ENCODE results near the gene TDRD3. TPM values are rescaled to one million over a fixed set of nuclear protein-coding genes. Genes with fewer than 3 reads are reported as not detected.

Gene TDRD3
- total RNA-seq, 1 experiment from 2014 or later, result 17.2 TPM

GRCh38 chr13:60583911-60584753 lies 187.1 kb downstream of the TDRD3 start:
- intact Hi-C loops (cut with micrococcal nuclease; ENCODE audit: unreplicated experiment), result no loop called here
- H3K4me1 ChIP-seq, result no peaks in the 10 kb centered on the region
- H3K9me3 ChIP-seq, result no peaks in the 10 kb centered on the region
- Mint-ChIP-seq H3K27ac (ENCODE audit: unreplicated experiment) (no peak overlapping the region), H3K9me3 (ENCODE audit: unreplicated experiment) (no peaks in the 10 kb centered on the region), H3K4me3 (ENCODE audit: unreplicated experiment) (no peak overlapping the region), H3K36me3 (ENCODE audit: insufficient read depth, unreplicated experiment) (no peaks in the 10 kb centered on the region), H3K4me1 (ENCODE audit: low read depth, unreplicated experiment) (no peaks in the 10 kb centered on the region), H3K27me3 (ENCODE audit: insufficient read depth, unreplicated experiment) (no peaks in the 10 kb centered on the region)
- ChIA-PET POLR2A (no interaction called here), CTCF (no interaction called here)
- no peaks in the 10 kb centered on the region for H3K36me3 ChIP-seq (ENCODE audit: control insufficient read depth, insufficient read depth, low read length)
- BruUV-seq (replicated peaks), result no TSS peak
- no peak for DNase-seq
- H3K4me3 ChIP-seq (ENCODE audit: low read depth, low read length), result no peak overlapping the region
- no peak for TF ChIP-seq CTCF (IDR thresholded peaks at IDR 0.05; ENCODE audit: insufficient read depth in 1 of 2, low read depth in 1 of 2, low read length in 1 of 2, severe bottlenecking in 1 of 2, unreplicated experiment in 1 of 2)
- H3K27me3 ChIP-seq (replicated peaks; ENCODE audit: control insufficient read depth, insufficient read depth, low read length), result no peaks in the 10 kb centered on the region

GRCh38 chr13:60584976-60585375 lies 188.0 kb downstream of the TDRD3 start:
- H3K27me3 ChIP-seq (replicated peaks; ENCODE audit: control insufficient read depth, insufficient read depth, low read length), result no peaks in the 10 kb centered on the region
- Mint-ChIP-seq H3K27ac (ENCODE audit: unreplicated experiment) (no peak overlapping the region), H3K36me3 (ENCODE audit: insufficient read depth, unreplicated experiment) (no peaks in the 10 kb centered on the region), H3K9me3 (ENCODE audit: unreplicated experiment) (no peaks in the 10 kb centered on the region), H3K4me1 (ENCODE audit: low read depth, unreplicated experiment) (no peaks in the 10 kb centered on the region), H3K27me3 (ENCODE audit: insufficient read depth, unreplicated experiment) (no peaks in the 10 kb centered on the region), H3K4me3 (ENCODE audit: unreplicated experiment) (no peak overlapping the region)
- no peak for DNase-seq
- no TSS peak for BruUV-seq (replicated peaks)
- ChIA-PET CTCF (no interaction called here), POLR2A (no interaction called here)
- no peaks in the 10 kb centered on the region for H3K36me3 ChIP-seq (ENCODE audit: control insufficient read depth, insufficient read depth, low read length)
- no peak for TF ChIP-seq CTCF (IDR thresholded peaks at IDR 0.05; ENCODE audit: insufficient read depth in 1 of 2, low read depth in 1 of 2, low read length in 1 of 2, severe bottlenecking in 1 of 2, unreplicated experiment in 1 of 2)
- no peak overlapping the region for H3K4me3 ChIP-seq (ENCODE audit: low read depth, low read length)
- intact Hi-C loops (cut with micrococcal nuclease; ENCODE audit: unreplicated experiment), result no loop called here
- no peaks in the 10 kb centered on the region for H3K4me1 ChIP-seq
- no peaks in the 10 kb centered on the region for H3K9me3 ChIP-seq

GRCh38 chr13:60590800-60591747 lies 194.1 kb downstream of the TDRD3 start:
- intact Hi-C loops (cut with micrococcal nuclease; ENCODE audit: unreplicated experiment), result no loop called here
- TF ChIP-seq CTCF (IDR thresholded peaks at IDR 0.05; ENCODE audit: insufficient read depth in 1 of 2, low read depth in 1 of 2, low read length in 1 of 2, severe bottlenecking in 1 of 2, unreplicated experiment in 1 of 2), result no peak
- BruUV-seq (replicated peaks), result no TSS peak
- Histone ChIP-seq H3K27me3 (replicated peaks; ENCODE audit: control insufficient read depth, insufficient read depth, low read length) (no peaks in the 10 kb centered on the region), H3K9me3 (no peaks in the 10 kb centered on the region), H3K36me3 (ENCODE audit: control insufficient read depth, insufficient read depth, low read length) (no peaks in the 10 kb centered on the region), H3K4me1 (no peaks in the 10 kb centered on the region), H3K4me3 (ENCODE audit: low read depth, low read length) (no peak overlapping the region)
- peaks cover 9% of the 10 kb centered on the region for H3K27me3 Mint-ChIP-seq (ENCODE audit: insufficient read depth, unreplicated experiment)
- no peaks in the 10 kb centered on the region for H3K36me3 Mint-ChIP-seq (ENCODE audit: insufficient read depth, unreplicated experiment)
- H3K27ac Mint-ChIP-seq (ENCODE audit: unreplicated experiment), result no peak overlapping the region
- no peaks in the 10 kb centered on the region for H3K4me1 Mint-ChIP-seq (ENCODE audit: low read depth, unreplicated experiment)
- POLR2A ChIA-PET, result no interaction called here
- no peaks in the 10 kb centered on the region for H3K9me3 Mint-ChIP-seq (ENCODE audit: unreplicated experiment)
- CTCF ChIA-PET, result no interaction called here
- no peak overlapping the region for H3K4me3 Mint-ChIP-seq (ENCODE audit: unreplicated experiment)
- no peak for DNase-seq

Measured in Caco-2 (cell line).